BLaER1 treated with 17β-estradiol and CSF1 and Interleukin-3, amounts not matched to agents 10 nM and 100 nM (cell line): ENCODE data around the gene CCDC187.

Experiments used
- H3K27ac ChIP-seq, 11 experiments: shearing (Covaris generic); formaldehyde crosslinking; 2 replicates each; pipeline ENCODE4 v1.8.1; 2022
- H3K27me3 ChIP-seq, 11 experiments: shearing (Covaris generic); formaldehyde crosslinking; 2 replicates each; pipeline ENCODE4 v1.8.1; 2022
- H3K36me3 ChIP-seq, 11 experiments: shearing (Covaris generic); formaldehyde crosslinking; 2 replicates each; pipeline ENCODE4 v1.8.1; 2022
- H3K4me1 ChIP-seq, 10 experiments: shearing (Covaris generic); formaldehyde crosslinking; 2 replicates each; pipeline ENCODE4 v1.8.1; 2022
- H3K4me2 ChIP-seq, 11 experiments: shearing (Covaris generic); formaldehyde crosslinking; 2 replicates each; pipeline ENCODE4 v1.8.1; 2022
- H3K4me3 ChIP-seq, 10 experiments: shearing (Covaris generic); formaldehyde crosslinking; 2 replicates each; pipeline ENCODE4 v1.8.1; 2022
- H3K9ac ChIP-seq, 11 experiments: shearing (Covaris generic); formaldehyde crosslinking; 2 replicates each; pipeline ENCODE4 v1.8.1; 2022
- H3K9me3 ChIP-seq, 11 experiments: shearing (Covaris generic); formaldehyde crosslinking; replicated peaks in 1 of 11; 2 replicates each; pipeline ENCODE4 v1.8.1; 2022
- H4K20me1 ChIP-seq, 11 experiments: shearing (Covaris generic); formaldehyde crosslinking; 2 replicates each; pipeline ENCODE4 v1.8.1; 2022
- Cebpa-rat ChIP-seq, 11 experiments: shearing (Covaris generic); IDR thresholded peaks; 2 replicates each; pipeline ENCODE4 v1.8.1; 2022

CCDC187 gene

DNA sequence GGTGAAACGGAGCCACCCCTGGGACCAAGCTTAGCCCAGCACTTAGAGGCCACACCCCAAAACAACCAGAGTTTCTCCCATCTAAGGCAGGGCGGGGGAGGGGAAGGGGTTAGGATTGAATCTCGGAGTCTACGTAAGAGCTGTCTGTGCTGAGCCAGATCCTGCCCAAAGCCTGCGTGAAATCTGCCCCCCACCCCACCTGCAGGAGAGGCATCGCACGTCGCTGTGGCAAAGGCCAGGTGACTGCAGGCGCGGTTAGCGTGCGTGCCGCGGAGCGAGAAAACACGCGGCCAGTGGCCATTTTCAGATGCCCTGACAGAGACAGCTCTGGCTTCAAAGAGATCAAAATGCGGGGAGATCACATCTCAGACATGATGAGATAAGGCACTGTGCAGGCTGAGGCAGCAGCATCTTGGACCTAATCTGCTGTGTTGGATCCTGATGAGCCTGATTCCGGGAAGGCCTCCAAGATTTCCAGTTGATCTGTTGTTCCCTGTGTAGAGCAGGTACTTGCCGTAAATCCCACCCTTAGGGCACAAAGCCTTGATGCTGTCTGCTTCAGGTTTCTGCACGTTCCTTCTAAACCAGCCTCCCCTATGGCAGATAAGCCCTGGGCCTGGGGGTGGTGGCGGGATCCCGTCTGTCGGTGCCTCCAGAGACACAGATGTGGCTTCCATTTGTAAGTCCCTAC, 55.8 kb downstream of the CCDC187 start:
- Histone ChIP-seq H3K4me2 (peak overlapping the region in 7 of 11 experiments; percentile 54 to 85 (median 72); a peak in 13 of 22 replicates), H3K9me3 (no peaks in the 10 kb centered on the region), H3K4me1 (peaks cover 44 to 83% (median 74%) of the 10 kb centered on the region in 10 experiments), H3K4me3 (no peak overlapping the region), H3K9ac (0 out of 22 replicates have a peak overlapping the region, but pooled peaks of 1 of the 11 experiments have one; percentile 18), H3K36me3 (no peaks in the 10 kb centered on the region), H3K27me3 (peaks cover 0 to 12% (median 0%) of the 10 kb centered on the region in 11 experiments; a peak in 2 of 22 replicates), H3K27ac (no peak overlapping the region), H4K20me1 (peaks cover 0 to 36% (median 23%) of the 10 kb centered on the region in 11 experiments; a peak in 20 of 22 replicates)
- TF ChIP-seq Cebpa-rat (IDR thresholded peaks at IDR 0.05), result no peak

DNA sequence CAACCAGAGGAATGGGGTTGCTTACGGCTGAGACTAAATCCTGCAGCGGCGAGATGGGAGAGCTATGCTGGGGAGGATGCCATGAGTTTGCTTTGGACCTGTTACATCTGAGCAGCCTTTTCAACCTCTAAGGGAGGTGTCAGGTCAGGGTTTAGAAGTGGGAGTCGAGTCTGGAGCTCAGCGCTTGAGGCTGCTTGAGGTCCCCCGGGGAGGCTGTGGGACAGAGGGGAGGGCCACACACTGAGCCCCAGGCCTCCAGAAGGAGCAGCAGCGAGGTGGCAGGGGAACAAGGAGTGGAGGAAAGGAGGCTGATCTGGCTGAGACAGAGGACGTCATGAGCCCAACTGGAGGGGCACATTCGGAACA, 56.4 kb downstream of the CCDC187 start:
- H3K27ac ChIP-seq, result no peak overlapping the region
- peaks cover 0 to 12% (median 0%) of the 10 kb centered on the region in 11 experiments; a peak in 2 of 22 replicates for H3K27me3 ChIP-seq
- TF ChIP-seq Cebpa-rat (IDR thresholded peaks at IDR 0.05), result no peak
- peaks cover 3 to 42% (median 29%) of the 10 kb centered on the region in 11 experiments; a peak in 21 of 22 replicates for H4K20me1 ChIP-seq
- peak overlapping the region in 8 of 11 experiments; percentile 54 to 85 (median 72); a peak in 17 of 22 replicates for H3K4me2 ChIP-seq
- no peaks in the 10 kb centered on the region for H3K9me3 ChIP-seq
- H3K4me3 ChIP-seq, result no peak overlapping the region
- H3K4me1 ChIP-seq, result peaks cover 49 to 86% (median 74%) of the 10 kb centered on the region in 10 experiments
- H3K36me3 ChIP-seq, result peaks cover 0 to under 1% (median 0%) of the 10 kb centered on the region in 11 experiments; a peak in 1 of 22 replicates
- H3K9ac ChIP-seq, result no peak overlapping the region

DNA sequence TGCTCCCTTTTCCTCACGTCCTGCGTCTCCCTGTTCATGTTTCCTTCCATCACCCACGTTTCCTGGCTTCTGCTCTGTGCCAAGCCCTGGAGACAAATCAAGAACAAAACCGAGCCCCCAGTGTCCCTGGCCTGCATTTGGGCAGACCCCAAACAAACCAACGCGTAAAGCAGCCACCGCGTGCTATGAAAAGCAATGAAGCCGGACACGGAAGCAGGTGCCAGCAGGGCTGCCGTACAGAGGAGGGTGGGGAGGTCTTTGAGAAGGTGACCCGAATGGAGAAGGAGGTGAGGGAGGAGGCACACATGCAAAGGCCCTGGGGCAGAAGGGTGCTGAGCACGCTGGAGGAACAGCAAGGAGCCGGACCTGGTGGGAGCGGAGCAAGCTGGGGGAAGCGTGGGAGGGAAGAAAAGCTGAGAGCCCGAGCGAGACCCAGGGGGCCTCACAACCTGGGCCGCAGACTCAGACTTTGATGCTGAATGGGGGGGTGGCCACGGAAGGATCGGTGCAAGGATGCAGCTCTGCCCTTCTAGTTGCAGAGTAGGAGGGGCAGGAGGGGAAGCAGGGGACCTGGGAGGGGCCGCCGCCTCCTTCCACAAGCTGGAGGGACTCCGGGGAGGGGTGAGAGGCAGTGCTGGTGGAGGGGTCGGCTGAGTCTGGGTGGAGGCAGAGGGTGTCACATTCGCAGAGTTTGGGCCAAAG, 56.9 kb downstream of the CCDC187 start:
- Histone ChIP-seq H3K9me3 (no peaks in the 10 kb centered on the region), H3K4me1 (peaks cover 54 to 86% (median 74%) of the 10 kb centered on the region in 10 experiments), H3K27me3 (peaks cover 0 to 12% (median 0%) of the 10 kb centered on the region in 11 experiments; a peak in 2 of 22 replicates), H3K4me3 (no peak overlapping the region), H3K27ac (no peak overlapping the region; a peak in 1 of 22 replicates), H3K36me3 (peaks cover 0 to 6% (median 0%) of the 10 kb centered on the region in 11 experiments; a peak in 4 of 22 replicates), H3K4me2 (peak overlapping the region; percentile 54 to 85 (median 72)), H4K20me1 (peaks cover 8 to 47% (median 34%) of the 10 kb centered on the region in 11 experiments; a peak in 21 of 22 replicates), H3K9ac (peak overlapping the region in 3 of 11 experiments; percentile 3 to 21 (median 12); a peak in 2 of 22 replicates)
- TF ChIP-seq Cebpa-rat (IDR thresholded peaks at IDR 0.05), result no peak

DNA sequence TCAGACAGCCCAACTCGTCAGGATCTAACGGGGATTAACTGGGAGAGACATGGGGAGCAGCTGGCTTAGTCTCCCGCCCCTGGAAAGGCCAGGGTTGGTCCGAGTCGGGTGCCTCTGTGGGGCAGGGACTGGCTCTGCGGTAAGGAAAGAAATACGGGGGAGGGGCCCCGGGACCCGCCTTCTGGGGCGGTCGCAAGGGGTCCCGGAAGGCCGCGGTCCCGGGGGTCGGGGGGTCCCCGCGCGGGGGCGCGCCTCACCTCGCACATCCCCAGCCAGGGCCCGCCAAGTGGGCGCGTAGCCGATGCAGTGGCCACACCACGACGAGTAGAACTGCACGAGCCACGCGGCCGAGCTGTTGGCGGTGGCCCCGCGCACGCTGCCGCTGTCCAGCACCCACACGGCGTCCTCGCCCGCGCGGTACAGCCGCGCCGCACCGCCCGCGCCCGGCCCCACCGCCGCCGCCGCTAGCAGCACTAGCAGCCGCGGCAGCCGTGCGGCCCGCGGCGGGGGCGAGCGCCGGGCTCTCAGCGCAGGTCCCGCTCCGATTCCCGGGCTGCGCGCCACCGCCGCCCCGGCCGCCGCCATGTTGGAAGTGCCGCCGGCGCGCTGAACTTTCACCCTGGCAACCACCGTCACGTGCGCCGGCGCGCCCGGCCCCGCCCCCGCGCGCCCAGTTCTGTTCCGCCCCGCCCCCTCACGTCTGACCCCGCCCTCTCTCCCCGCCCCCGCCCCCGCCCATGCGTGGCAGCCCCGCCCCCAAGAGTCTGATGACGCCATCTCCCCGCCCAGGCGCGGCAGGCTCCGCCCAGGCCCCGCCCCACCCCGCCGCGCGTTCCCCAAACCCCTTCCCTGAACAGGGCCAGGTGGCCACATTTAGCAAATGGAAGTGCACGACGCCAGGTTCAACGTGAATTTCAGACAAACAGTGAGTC, 58.4 kb downstream of the CCDC187 start, which contains the start of gene QSOX2:
TSS of gene QSOX2 (minus strand) at position 594 of the 932 bp plus-strand sequence. CDS start at position 585, 9 bp downstream.
- peak within 1 kb of the TSS; percentile 70 to 98 (median 92) for H3K4me3 ChIP-seq
- H3K9ac ChIP-seq, result peak within 1 kb of the TSS; percentile 75 to 88 (median 83)
- H3K9me3 ChIP-seq, result no peaks in the 10 kb centered on the region
- peak within 1 kb of the TSS; percentile 38 to 88 (median 81); a peak in 21 of 22 replicates for H3K27ac ChIP-seq
- H3K4me2 ChIP-seq, result peak within 1 kb of the TSS; percentile 89 to 100 (median 95)
- H3K4me1 ChIP-seq, result peaks cover 49 to 86% (median 74%) of the 10 kb centered on the region in 10 experiments
- peaks cover 0 to 15% (median 0%) of the 10 kb centered on the region in 11 experiments; a peak in 6 of 22 replicates for H3K36me3 ChIP-seq
- TF ChIP-seq Cebpa-rat (IDR thresholded peaks at IDR 0.05), result no peak
- H4K20me1 ChIP-seq, result peaks cover 22 to 54% (median 50%) of the 10 kb centered on the region in 11 experiments; a peak in 21 of 22 replicates
- H3K27me3 ChIP-seq, result peaks cover 0 to 23% (median 0%) of the 10 kb centered on the region in 11 experiments; a peak in 4 of 22 replicates

DNA sequence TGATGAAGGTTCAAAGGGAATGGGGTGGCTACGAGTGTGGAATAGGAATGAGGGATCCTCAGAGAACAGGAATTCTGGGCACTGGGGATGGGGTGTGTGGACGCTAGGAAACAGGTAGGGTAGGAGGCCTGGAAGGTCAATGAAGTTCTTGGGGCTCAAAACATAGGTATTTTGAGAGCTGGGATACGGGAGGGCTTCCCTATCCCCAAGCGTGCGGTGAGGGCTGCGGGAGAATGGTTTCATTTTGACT, 59.0 kb downstream of the CCDC187 start:
- Histone ChIP-seq H3K27ac (peak overlapping the region in 10 of 11 experiments; percentile 50 to 88 (median 82); a peak in 19 of 22 replicates), H3K36me3 (peaks cover 0 to 15% (median 0%) of the 10 kb centered on the region in 11 experiments; a peak in 6 of 22 replicates), H3K4me3 (peak overlapping the region; percentile 70 to 98 (median 92)), H3K27me3 (peaks cover 0 to 24% (median 0%) of the 10 kb centered on the region in 11 experiments; a peak in 4 of 22 replicates), H3K9ac (peak overlapping the region; percentile 75 to 88 (median 83)), H3K9me3 (no peaks in the 10 kb centered on the region), H3K4me2 (peak overlapping the region; percentile 89 to 100 (median 95)), H3K4me1 (peaks cover 54 to 87% (median 77%) of the 10 kb centered on the region in 10 experiments), H4K20me1 (peaks cover 26 to 60% (median 55%) of the 10 kb centered on the region in 11 experiments; a peak in 21 of 22 replicates)
- TF ChIP-seq Cebpa-rat (IDR thresholded peaks at IDR 0.05), result no peak

DNA sequence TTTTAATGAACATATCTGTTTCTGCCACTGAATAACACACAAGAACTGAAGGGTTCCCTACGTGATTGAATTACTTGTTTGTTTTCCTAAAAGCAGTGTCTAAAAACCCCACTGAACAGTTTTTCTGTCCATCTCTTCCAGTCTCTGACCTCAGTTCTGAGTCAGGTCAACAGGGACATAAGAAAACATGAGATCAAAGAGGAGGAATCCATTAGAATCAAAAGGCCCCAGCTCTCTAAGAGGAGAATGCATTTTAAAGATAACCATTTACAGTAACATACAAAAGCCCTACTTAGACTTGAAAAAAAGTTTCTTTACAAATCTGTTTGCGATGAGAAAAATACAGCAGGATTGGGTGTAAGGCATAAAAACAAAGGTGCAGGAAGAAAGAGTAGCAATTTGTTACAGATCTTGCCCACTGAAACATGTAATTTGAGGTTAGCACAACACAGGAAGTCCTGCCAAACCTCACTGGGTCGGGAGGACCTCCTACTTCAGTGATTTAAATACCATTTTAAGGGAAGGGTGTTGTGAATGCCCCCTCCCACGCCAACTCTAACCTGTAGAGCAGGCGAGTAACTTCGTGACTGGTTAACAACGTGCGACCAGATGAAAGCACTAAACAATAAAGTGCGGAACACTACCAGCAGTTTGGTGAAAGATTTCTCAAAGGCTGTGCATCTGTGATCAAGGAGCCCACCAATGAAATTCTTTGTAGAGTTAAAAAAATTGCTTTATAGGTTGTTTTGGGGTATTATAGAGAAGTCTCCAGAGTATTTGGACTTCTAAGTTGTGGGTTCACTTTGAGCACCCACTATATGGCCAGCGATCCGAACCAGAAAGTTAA, 59.5 kb downstream of the CCDC187 start:
- Histone ChIP-seq H3K36me3 (peaks cover 0 to 15% (median 0%) of the 10 kb centered on the region in 11 experiments; a peak in 6 of 22 replicates), H3K4me2 (peak overlapping the region; percentile 89 to 100 (median 95)), H3K4me1 (peaks cover 60 to 92% (median 82%) of the 10 kb centered on the region in 10 experiments), H3K27ac (peak overlapping the region in 9 of 11 experiments; percentile 65 to 88 (median 83); a peak in 18 of 22 replicates), H3K4me3 (peak overlapping the region; percentile 70 to 98 (median 92)), H3K27me3 (peaks cover 0 to 24% (median 0%) of the 10 kb centered on the region in 11 experiments; a peak in 4 of 22 replicates), H3K9ac (peak overlapping the region; percentile 75 to 88 (median 83); a peak in 21 of 22 replicates), H3K9me3 (no peaks in the 10 kb centered on the region), H4K20me1 (peaks cover 32 to 66% (median 60%) of the 10 kb centered on the region in 11 experiments; a peak in 21 of 22 replicates)
- no peak for TF ChIP-seq Cebpa-rat (IDR thresholded peaks at IDR 0.05)

DNA sequence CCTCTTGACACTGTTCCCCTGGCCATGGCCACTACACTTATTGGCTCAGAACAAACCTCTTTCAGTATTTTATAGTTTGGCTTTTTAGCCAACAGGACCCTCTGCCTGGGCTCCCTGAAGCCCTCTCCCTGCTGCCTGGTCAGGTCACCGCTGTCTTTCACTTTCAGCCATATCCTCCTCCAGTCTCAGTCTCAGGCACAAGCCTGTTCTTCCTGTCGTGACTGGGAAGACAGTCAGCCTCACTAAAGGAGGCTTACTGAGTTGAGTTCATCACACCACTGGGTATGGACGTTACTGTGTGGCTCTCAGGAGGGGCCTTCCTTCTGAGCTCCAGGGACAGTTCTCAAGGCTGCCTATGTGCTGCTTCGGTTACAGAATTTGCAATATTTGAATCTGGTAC, 60.3 kb downstream of the CCDC187 start:
- Histone ChIP-seq H3K9ac (peak overlapping the region; percentile 11 to 88 (median 82); a peak in 17 of 22 replicates), H3K27me3 (peaks cover 0 to 29% (median 0%) of the 10 kb centered on the region in 11 experiments; a peak in 6 of 22 replicates), H3K4me3 (peak overlapping the region in 8 of 10 experiments; percentile 82 to 98 (median 94); a peak in 15 of 20 replicates), H4K20me1 (peaks cover 36 to 73% (median 67%) of the 10 kb centered on the region in 11 experiments; a peak in 21 of 22 replicates), H3K4me1 (peaks cover 67 to 93% (median 89%) of the 10 kb centered on the region in 10 experiments), H3K9me3 (no peaks in the 10 kb centered on the region), H3K27ac (peak overlapping the region in 9 of 11 experiments; percentile 43 to 88 (median 83); a peak in 14 of 22 replicates), H3K36me3 (peaks cover 0 to 15% (median 0%) of the 10 kb centered on the region in 11 experiments; a peak in 6 of 22 replicates), H3K4me2 (peak overlapping the region; percentile 89 to 100 (median 95))
- no peak for TF ChIP-seq Cebpa-rat (IDR thresholded peaks at IDR 0.05)
